ENCODE measurements around the gene AMFR.

GRCh38 chr16:56424791-56425438, 430 bp downstream of the AMFR start:
- TF ChIP-seq POLR2AphosphoS5 (IDR thresholded peaks at IDR 0.05) (no peak), POLR2A (IDR thresholded peaks at IDR 0.05) (peak in 1 of 2 donors; percentile 36)
- TF ChIP-seq, protein P1, sequence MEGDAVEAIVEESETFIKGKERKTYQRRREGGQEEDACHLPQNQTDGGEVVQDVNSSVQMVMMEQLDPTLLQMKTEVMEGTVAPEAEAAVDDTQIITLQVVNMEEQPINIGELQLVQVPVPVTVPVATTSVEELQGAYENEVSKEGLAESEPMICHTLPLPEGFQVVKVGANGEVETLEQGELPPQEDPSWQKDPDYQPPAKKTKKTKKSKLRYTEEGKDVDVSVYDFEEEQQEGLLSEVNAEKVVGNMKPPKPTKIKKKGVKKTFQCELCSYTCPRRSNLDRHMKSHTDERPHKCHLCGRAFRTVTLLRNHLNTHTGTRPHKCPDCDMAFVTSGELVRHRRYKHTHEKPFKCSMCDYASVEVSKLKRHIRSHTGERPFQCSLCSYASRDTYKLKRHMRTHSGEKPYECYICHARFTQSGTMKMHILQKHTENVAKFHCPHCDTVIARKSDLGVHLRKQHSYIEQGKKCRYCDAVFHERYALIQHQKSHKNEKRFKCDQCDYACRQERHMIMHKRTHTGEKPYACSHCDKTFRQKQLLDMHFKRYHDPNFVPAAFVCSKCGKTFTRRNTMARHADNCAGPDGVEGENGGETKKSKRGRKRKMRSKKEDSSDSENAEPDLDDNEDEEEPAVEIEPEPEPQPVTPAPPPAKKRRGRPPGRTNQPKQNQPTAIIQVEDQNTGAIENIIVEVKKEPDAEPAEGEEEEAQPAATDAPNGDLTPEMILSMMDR (IDR thresholded peaks at IDR 0.05): no peak
